Liver (tissue), 3 donors: ENCODE data around the gene BCKDHA.

Experiments
- ATF3 ChIP-seq: IDR thresholded peaks from 2 replicates; pipeline ENCODE4 v1.6.1; 2016; ENCODE audit warnings: antibody characterized with exemption
- HNF4G ChIP-seq: IDR thresholded peaks from 2 replicates; pipeline ENCODE4 v1.6.1; 2016; ENCODE audit warnings: antibody characterized with exemption
- MAX ChIP-seq: IDR thresholded peaks from 2 replicates; pipeline ENCODE4 v1.6.1; 2016; ENCODE audit warnings: antibody characterized with exemption
- REST ChIP-seq: IDR thresholded peaks from 2 replicates; pipeline ENCODE4 v1.6.1; 2016; ENCODE audit warnings: antibody characterized with exemption, mild to moderate bottlenecking
- SP1 ChIP-seq: IDR thresholded peaks from 2 replicates; pipeline ENCODE4 v1.6.1; 2018; ENCODE audit warnings: antibody characterized with exemption, mild to moderate bottlenecking
- TAF1 ChIP-seq: conservative IDR thresholded peaks from 2 replicates; pipeline ENCODE4 v1.6.1; 2016; ENCODE audit warnings: antibody characterized with exemption, mild to moderate bottlenecking
- TF ChIP-seq, protein P1 (sequence below): fragments of 150-350 bp; IDR thresholded peaks from 2 replicates; pipeline ENCODE4 v1.5.1; 2017; ENCODE audit warnings: improper control_type of control experiment, low read depth, low read length; ENCODE audit not compliant: missing input control
- donor health status: healthy.
- donor health status: healthy.

- TF ChIP-seq, protein P1, sequence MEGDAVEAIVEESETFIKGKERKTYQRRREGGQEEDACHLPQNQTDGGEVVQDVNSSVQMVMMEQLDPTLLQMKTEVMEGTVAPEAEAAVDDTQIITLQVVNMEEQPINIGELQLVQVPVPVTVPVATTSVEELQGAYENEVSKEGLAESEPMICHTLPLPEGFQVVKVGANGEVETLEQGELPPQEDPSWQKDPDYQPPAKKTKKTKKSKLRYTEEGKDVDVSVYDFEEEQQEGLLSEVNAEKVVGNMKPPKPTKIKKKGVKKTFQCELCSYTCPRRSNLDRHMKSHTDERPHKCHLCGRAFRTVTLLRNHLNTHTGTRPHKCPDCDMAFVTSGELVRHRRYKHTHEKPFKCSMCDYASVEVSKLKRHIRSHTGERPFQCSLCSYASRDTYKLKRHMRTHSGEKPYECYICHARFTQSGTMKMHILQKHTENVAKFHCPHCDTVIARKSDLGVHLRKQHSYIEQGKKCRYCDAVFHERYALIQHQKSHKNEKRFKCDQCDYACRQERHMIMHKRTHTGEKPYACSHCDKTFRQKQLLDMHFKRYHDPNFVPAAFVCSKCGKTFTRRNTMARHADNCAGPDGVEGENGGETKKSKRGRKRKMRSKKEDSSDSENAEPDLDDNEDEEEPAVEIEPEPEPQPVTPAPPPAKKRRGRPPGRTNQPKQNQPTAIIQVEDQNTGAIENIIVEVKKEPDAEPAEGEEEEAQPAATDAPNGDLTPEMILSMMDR: no peak
- TF ChIP-seq MAX: no peak
- no peak for TF ChIP-seq REST
- no peak for TF ChIP-seq TAF1
- no peak for TF ChIP-seq ATF3
- TF ChIP-seq SP1: no peak
- no peak for TF ChIP-seq HNF4G
Measured at GRCh38 chr19:41436674-41436951, 39.0 kb downstream of the BCKDHA start.
